HG02970 (cell line): ENCODE data around the gene TMEM91.
"Not testable (repeated sequence)": the region's sequence is repeated elsewhere in the genome, so short reads cannot be mapped to it uniquely, and the experiment has no call there.

Source experiments
- ATAC-seq: cut with Tn5 transposase; IDR thresholded peaks from one replicate; pipeline ENCODE4 v1.9.1; 2021; ENCODE audit warnings: mild to moderate bottlenecking, moderate library complexity, moderate number of reproducible peaks; ENCODE audit not compliant: unreplicated experiment, low FRiP score

The TMEM91 gene

GRCh38 chr19:41373993-41374392 is 2.3 kb upstream of the TMEM91 start:
- ATAC-seq, result no peak

GRCh38 chr19:41376998-41377365 is 649 bp downstream of the TMEM91 start:
- ATAC-seq, result no peak

GRCh38 chr19:41377977-41378709 is 1.8 kb downstream of the TMEM91 start:
- ATAC-seq, result no peak

GRCh38 chr19:41381536-41381935 is 5.2 kb downstream of the TMEM91 start:
- ATAC-seq, result not testable (repeated sequence)

- no peak for ATAC-seq
These were observed 8.0 kb downstream of the TMEM91 start for GRCh38 chr19:41384351-41384750.

GRCh38 chr19:41386442-41386841 is 10.1 kb downstream of the TMEM91 start:
- no peak for ATAC-seq

- ATAC-seq, result no peak
These were observed 15.3 kb downstream of the TMEM91 start for GRCh38 chr19:41391618-41392017.

- ATAC-seq, result no peak
These were observed 16.4 kb downstream of the TMEM91 start for GRCh38 chr19:41392775-41393174.

GRCh38 chr19:41395355-41395754 is 19.0 kb downstream of the TMEM91 start:
- no peak for ATAC-seq

GRCh38 chr19:41397086-41398049 is 21.0 kb downstream of the TMEM91 start, which contains the start of the genes BCKDHA and EXOSC5:
BCKDHA (plus strand) TSS chr19:41397818; CDS start chr19:41397828, 10 bp downstream.
EXOSC5 (minus strand) TSS chr19:41397359; CDS start chr19:41397328, 31 bp downstream.
- peak; percentile 90 for ATAC-seq

GRCh38 chr19:41398050-41398418 is 21.7 kb downstream of the TMEM91 start:
- no peak for ATAC-seq

GRCh38 chr19:41398598-41398997 is 22.3 kb downstream of the TMEM91 start:
- ATAC-seq, result no peak

GRCh38 chr19:41399091-41399490 is 22.8 kb downstream of the TMEM91 start:
- no peak for ATAC-seq

GRCh38 chr19:41399525-41399924 is 23.2 kb downstream of the TMEM91 start:
- ATAC-seq, result no peak

GRCh38 chr19:41401483-41401882 is 25.1 kb downstream of the TMEM91 start:
- ATAC-seq, result no peak

GRCh38 chr19:41402010-41402409 is 25.7 kb downstream of the TMEM91 start:
- ATAC-seq, result no peak

GRCh38 chr19:41403181-41403970 is 27.0 kb downstream of the TMEM91 start:
- no peak for ATAC-seq

GRCh38 chr19:41405776-41406175 is 29.4 kb downstream of the TMEM91 start:
- no peak for ATAC-seq

GRCh38 chr19:41407271-41407670 is 30.9 kb downstream of the TMEM91 start:
- ATAC-seq, result no peak

- no peak for ATAC-seq
These were observed 31.9 kb downstream of the TMEM91 start for GRCh38 chr19:41408256-41408655.

- ATAC-seq, result not testable (repeated sequence)
These were observed 32.5 kb downstream of the TMEM91 start for GRCh38 chr19:41408846-41409245.
